Measurements from ENCODE around the gene FAM131B. TPM values are rescaled to one million over a fixed set of nuclear protein-coding genes. Genes with fewer than 3 reads are reported as not detected.

FAM131B gene
- total and polyA plus RNA-seq, 8 donors = 0.05 to 0.25 (median 0.11) TPM

- FAIRE-seq (no peak), ATAC-seq (peak in 2 of 4 donors; percentile 11 to 23), DNase-seq (no peak)
- no peak for TF ChIP-seq CTCF (IDR thresholded peaks at IDR 0.05)
- no peaks in the 10 kb centered on the region for H3K4me1 ChIP-seq
- H3K4me3 ChIP-seq = peak overlapping the region; percentile 26 to 59 (median 38)
- no peak overlapping the region for H3K27ac ChIP-seq
- H3K9me3 ChIP-seq = no peaks in the 10 kb centered on the region
- intact Hi-C loops (cut with DNase I) = no loop called here
- H3K27me3 ChIP-seq = peaks cover 0 to 11% (median 3%) of the 10 kb centered on the region in 4 donors
- WGBS, 2 donors = 2 to 6% methylated on average over 32 to 46 of the region's 46 CpGs
- no peaks in the 10 kb centered on the region for H3K36me3 ChIP-seq
Observed at GRCh38 chr7:143361552-143362130, 872 bp downstream of the FAM131B start.

- Histone ChIP-seq H3K27me3 (peaks cover 0 to 11% (median 3%) of the 10 kb centered on the region in 4 donors), H3K4me1 (no peaks in the 10 kb centered on the region), H3K9me3 (no peaks in the 10 kb centered on the region), H3K36me3 (no peaks in the 10 kb centered on the region), H3K4me3 (no peak overlapping the region), H3K27ac (no peak overlapping the region)
- TF ChIP-seq CTCF (IDR thresholded peaks at IDR 0.05) = no peak
- intact Hi-C loops (cut with DNase I) = no loop called here
- WGBS, 2 donors = 40% methylated on average over 16 to 19 of the region's 19 CpGs
- ATAC-seq (no peak), DNase-seq (no peak), FAIRE-seq (no peak)
Observed at GRCh38 chr7:143360788-143361551, 1.5 kb downstream of the FAM131B start.

- FAIRE-seq = no peak
- peaks cover 0 to 11% (median 3%) of the 10 kb centered on the region in 4 donors for H3K27me3 ChIP-seq
Observed at GRCh38 chr7:143359771-143360353, 2.7 kb downstream of the FAM131B start.

GRCh38 chr7:143358626-143359025, 3.9 kb downstream of the FAM131B start:
- no peaks in the 10 kb centered on the region for H3K4me1 ChIP-seq
- H3K4me3 ChIP-seq = no peak overlapping the region
- DNase-seq = no peak
- H3K27ac ChIP-seq = no peak overlapping the region
- H3K36me3 ChIP-seq = no peaks in the 10 kb centered on the region
- WGBS, 2 donors = 72 to 80% methylated on average over 12 of the region's 12 CpGs
- no peak for TF ChIP-seq CTCF (IDR thresholded peaks at IDR 0.05)
- H3K27me3 ChIP-seq = peaks cover 0 to 10% (median 3%) of the 10 kb centered on the region in 4 donors
- FAIRE-seq = no peak
- intact Hi-C loops (cut with DNase I) = no loop called here
- ATAC-seq = no peak
- H3K9me3 ChIP-seq = no peaks in the 10 kb centered on the region

More at GRCh38 chr7:143359771-143360353, 2.7 kb downstream of the FAM131B start:
- H3K4me1 ChIP-seq = no peaks in the 10 kb centered on the region
- H3K27ac ChIP-seq = no peak overlapping the region
- intact Hi-C loops (cut with DNase I) = no loop called here
- WGBS, 2 donors = 67 to 79% methylated on average over 11 of the region's 11 CpGs
- DNase-seq = no peak
- no peaks in the 10 kb centered on the region for H3K36me3 ChIP-seq
- TF ChIP-seq CTCF (IDR thresholded peaks at IDR 0.05) = no peak
- no peaks in the 10 kb centered on the region for H3K9me3 ChIP-seq
- no peak for ATAC-seq
- no peak overlapping the region for H3K4me3 ChIP-seq

Measured in pancreas (tissue), 10 donors.